HG03280 (cell line): Measurements from ENCODE around the gene MORC2.

Experiments used
- ATAC-seq: cut with Tn5 transposase; IDR thresholded peaks from one replicate; pipeline ENCODE4 v1.9.1; 2021; ENCODE audit warnings: mild to moderate bottlenecking, moderate library complexity; ENCODE audit not compliant: unreplicated experiment

Gene MORC2

GRCh38 chr22:30889996-30890480 lies 78.5 kb downstream of the MORC2 start:
- no peak for ATAC-seq

DNA sequence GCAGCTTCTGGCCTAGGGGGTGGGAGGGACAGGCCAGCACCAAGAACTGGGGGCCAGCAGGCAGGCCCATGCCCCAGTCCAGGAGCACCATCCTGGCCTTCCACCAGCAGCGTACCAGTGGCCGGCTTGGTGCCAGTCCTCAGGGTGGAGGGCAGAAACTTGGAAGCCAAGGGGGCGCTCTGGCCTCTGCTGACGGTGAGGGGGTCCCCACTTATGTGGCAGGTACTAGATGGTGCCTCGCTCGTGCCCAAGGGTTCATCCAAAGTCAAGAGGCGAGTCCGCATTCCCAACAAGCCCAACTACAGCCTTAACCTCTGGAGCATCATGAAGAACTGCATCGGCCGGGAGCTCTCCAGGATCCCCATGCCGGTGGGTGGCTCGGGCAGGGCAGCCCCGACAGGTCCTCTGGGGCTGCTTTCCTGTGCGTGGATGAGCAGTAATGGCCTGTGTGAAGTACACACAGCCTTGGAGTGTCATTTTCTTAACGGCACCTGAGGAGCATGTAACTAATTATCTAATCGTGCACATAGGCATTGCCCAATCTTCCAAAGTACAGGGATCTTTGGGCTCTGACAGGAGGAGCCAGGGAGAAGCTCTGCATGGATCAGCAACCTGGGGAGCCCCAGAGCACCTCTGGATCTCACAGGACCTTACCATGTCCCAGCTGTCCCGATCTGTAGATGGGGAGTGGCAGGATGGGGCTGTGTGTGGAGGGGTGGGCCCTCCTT lies 79.1 kb downstream of the MORC2 start:
- no peak for ATAC-seq

- ATAC-seq, result no peak
These were observed 80.7 kb downstream of the MORC2 start for GRCh38 chr22:30887861-30888260.

DNA sequence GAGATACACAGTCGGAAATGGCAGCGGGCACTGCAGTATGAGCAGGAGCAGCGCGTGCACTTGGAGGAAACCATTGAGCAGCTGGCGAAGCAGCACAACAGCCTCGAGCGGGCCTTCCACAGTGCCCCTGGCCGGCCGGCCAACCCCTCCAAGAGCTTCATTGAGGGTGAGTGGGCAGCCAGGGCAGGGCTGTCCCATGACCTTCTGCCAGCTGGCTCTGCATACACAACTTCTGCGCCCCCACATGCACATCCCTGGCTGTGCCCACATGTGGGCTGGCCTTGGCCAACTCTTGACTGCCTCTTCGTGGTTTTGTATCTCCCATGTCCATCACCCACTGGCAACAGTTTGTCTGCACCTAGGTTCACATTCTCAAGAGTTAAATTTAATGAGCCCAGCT lies 81.1 kb downstream of the MORC2 start:
- ATAC-seq, result no peak

DNA sequence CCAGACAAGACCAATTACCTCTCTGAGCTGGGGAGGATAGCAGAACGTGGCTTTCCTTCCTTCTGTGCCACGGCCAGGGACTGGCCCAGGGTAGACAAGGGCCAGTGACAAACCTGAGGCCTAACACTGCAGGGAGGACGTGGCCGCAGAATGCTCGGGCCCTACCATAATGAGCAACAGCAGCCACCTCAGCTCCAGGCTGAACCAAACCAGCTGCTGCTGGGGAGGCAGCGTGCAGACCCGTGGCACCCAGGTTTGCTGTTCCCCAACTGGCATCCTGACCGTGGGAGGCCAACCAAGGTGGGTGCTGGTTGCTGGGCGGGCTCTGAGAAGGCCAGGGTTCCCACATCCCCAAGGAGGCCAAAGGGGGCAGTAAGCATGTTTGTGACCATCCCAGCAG lies 83.0 kb downstream of the MORC2 start:
- no peak for ATAC-seq

DNA sequence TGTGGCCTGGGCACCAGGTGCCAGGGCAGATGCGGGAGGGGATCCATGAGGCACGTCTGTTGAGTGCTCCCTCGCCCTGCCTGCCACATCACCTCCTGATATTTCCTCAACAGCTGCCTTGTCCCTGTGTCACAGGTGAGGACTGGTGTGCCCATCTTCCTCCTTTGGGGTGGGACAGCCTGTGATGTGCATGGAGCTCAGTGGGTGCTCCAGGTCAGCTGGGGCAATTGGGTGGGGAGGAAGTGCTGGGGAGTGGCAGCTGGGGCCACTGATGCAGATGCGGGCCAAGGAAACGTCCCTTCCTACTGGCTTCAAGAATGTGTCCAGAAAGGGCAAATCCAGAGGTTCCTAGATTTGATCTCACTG lies 83.6 kb downstream of the MORC2 start:
- ATAC-seq, result no peak

- ATAC-seq, result no peak
These were observed 84.2 kb downstream of the MORC2 start for GRCh38 chr22:30884211-30885000.

DNA sequence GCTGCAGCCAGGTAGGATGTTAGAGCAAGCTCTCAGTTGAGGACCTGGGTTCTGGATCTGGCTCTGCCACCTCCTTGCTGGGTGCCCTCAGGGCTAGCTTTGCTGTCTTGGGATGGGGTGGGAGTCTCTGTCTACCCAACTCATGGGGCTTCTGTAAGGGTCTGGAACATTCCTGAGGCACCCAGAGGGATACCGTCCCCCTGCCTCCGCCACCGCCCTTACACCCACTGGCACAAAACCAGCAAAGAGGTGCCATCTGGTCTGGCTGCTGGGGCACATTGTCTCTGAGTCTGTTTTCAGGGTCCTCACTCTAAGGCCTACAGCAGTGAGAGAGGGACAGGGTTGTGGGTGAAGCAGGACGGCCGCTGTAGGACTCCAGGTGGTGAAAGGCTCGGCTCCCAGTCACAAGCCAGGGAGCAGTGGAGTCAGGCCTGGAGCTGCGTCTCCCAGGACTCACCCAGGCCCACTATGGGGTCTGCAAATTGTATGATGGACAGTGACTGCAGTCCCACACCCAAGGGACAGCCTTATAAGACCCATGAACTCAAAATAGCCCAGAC lies 84.9 kb downstream of the MORC2 start:
- no peak for ATAC-seq

- ATAC-seq, result no peak
These were observed 85.5 kb downstream of the MORC2 start for GRCh38 chr22:30882974-30883533.

GRCh38 chr22:30882184-30882717 lies 86.3 kb downstream of the MORC2 start:
- ATAC-seq, result no peak

GRCh38 chr22:30881361-30882183 lies 87.0 kb downstream of the MORC2 start:
- ATAC-seq, result no peak

DNA sequence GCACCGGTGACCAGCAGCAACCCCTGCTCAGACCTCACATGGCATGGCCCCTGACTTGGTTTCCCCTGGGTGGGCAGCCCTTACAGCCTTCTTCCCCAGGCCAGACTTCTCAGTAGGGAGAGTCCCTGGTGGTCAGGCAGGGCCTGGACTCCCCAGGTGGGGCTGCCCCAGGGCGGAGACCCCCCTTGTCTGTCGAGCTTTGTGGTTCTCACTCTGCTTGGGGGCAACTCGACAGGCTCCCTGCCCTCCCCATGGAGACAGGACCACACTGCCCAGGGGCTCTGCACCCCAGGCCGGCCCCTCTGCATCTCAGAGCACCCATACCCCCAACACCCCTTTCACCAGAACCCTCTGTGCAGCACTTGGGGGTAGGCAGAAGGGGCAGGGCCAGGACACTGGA lies 87.7 kb downstream of the MORC2 start:
- no peak for ATAC-seq

DNA sequence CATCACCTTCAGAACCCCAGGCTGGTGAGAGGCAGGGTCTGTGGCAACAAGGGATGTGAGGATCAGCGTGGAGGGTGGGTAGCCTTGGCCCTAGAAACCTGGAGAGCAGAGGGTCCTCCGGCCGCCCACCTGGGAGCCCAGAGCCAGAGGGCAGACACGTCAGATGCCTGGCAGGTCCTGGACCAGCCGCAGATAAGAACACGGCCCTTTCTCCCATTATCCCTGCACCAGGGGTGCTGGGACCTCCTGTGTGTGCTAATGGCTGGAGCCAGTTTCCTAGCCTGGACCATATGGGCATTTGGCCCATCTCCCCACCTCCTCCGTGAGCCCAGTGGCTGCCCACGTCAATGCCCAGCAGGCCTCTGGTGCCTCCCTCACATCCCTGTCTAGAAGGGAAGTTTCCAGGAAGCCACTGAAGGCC lies 88.4 kb downstream of the MORC2 start:
- no peak for ATAC-seq

GRCh38 chr22:30879415-30879797 lies 89.2 kb downstream of the MORC2 start:
- ATAC-seq, result no peak

- no peak for ATAC-seq
These were observed 89.8 kb downstream of the MORC2 start for GRCh38 chr22:30878516-30879414.

- no peak for ATAC-seq
These were observed 90.7 kb downstream of the MORC2 start for GRCh38 chr22:30877662-30878515.

- ATAC-seq, result no peak
These were observed 91.5 kb downstream of the MORC2 start for GRCh38 chr22:30876915-30877553.

DNA sequence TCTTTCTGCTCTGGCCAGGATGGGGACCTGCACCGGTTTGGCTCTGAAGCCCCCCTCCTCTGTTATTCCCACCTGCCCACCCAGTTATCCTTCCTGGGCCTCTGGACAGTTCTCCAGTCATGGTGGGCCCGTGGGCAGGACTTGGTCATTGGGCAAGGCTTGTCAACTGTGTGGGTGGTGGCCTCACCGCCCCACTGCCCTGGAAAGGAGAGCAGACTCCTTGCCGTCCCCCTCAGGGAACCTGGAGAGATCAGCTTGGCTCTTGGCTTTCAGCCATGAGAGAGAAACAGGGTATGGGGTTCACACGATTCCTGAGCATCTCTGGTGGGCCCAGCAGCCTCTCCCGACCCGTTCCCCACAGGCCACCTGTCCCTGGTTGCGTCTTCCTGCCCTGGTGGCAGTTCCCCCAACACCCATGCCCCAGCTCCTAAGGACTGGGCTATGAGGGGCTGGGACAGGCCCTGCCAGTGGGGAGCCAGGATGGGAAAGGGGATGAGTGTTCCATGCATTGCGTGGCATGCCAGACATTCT lies 92.3 kb downstream of the MORC2 start:
- ATAC-seq, result no peak
